ENCODE measurements around the gene OXCT2.
A peak's percentile ranks its signal among the peaks of the same experiment; 100 is the strongest.
"Not testable (repeated sequence)": the region's sequence is repeated elsewhere in the genome, so short reads cannot be mapped to it uniquely, and the experiment has no call there.

Gene OXCT2

DNA sequence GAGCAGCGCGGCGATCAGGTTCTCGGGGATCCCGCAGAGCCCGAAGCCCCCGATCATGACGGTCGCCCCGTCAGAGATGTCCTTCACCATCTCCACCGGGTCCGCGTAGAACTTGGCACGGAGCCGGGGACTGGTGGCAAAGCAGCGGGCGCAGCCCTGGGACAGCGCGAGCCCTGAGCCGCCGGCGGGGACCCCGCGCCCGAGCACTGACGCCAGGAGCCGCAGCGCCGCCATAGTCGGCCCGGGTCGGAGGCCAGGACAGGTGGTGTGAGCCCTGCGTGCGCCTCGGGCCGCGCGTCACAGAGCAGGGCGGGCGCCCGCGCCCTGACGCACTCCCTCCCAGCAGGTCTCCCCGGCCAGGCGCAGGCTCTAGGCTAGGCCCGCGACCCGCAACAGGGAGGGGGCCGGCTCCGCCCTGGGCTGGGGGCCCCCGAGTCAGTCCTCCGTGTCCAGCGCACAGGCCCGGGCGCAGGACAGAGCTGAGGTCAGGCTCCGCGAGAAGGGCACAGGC is at the start of gene OXCT2:
TSS of gene OXCT2 (minus strand) at position 327 of the 511 bp plus-strand sequence. CDS start at position 234, 93 bp downstream.
- not testable (repeated sequence) for DNase-seq

DNA sequence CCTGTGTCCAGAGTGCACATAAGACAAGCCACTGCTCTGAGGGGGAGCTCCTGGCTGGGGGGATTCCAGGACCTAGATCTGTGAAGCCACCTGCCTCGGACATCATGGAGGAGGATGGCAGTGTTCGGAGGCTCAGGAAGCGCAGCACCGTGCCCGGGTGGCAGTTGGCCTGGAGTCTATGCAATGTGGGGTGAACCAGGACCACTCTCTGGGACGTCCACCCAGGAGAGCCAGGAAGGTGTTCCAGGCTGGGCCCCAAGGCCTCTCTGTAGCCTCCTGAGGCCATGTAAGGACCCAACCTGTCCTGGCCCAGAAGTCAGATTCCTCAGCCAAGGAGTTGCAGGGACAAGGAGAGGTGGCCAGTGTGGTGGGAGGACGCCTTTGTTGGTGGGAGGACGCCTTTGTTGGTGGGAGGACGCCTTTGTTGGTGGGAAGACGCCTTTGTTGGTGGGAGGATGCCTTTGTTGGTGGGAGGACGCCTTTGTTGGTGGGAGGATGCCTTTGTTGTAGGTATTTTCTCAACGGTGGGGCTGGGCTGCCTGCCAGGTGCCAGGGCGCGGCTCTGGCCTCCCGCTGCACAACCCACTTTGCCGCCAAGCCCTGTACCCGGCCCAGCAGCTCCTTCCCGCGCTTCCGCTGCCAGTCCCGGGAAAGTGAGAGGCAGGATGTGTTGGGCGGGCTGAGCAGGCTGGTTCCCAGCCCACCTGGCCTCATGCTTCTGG is 48.1 kb upstream of the OXCT2 start:
- no peak for DNase-seq

- DNase-seq, result no peak
Measured at GRCh38 chr1:39818482-39818881, 47.3 kb upstream of the OXCT2 start.

DNA sequence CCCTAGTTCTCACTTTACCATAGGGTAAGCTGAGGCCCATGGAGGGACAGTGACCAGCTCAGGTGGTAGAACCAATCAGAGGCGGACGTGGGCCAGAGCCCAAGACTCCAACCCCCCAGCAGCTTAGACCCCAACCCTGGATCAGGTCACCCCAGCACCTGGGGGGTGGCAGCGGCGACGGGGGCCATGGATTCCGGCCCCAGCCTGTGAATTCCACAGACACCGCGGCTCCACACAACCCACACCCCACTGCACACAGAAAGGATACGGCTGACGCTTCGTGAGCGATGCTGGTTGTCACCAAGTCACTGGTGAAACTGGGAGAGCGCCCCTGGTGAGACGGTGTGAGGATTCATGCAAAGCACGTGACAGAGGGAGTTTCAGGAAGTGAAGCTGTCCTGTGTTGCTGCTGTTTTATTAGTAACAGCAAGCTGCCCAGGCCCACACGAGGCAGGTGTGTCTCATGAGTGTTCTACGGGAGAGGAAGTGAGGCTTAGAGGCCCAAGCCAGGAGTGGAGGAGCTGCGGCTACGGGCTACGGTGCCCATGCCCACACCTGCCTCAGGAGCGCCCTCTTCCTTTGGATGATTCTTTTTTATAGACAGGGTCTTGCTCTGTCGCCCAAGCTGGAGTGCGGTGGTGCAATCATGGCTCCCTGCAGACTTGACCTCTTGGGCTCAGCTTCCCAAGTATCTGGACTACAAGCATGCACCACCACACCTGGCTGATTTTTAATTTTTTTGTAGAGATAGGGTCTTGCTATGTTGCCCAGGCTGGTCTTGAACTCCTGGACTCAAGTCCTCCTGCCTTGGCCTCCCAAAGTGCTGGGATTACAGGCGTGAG is 46.2 kb upstream of the OXCT2 start:
- not testable (repeated sequence) for DNase-seq

GRCh38 chr1:39816415-39817090 is 45.4 kb upstream of the OXCT2 start:
- DNase-seq, result peak; percentile 28

DNA sequence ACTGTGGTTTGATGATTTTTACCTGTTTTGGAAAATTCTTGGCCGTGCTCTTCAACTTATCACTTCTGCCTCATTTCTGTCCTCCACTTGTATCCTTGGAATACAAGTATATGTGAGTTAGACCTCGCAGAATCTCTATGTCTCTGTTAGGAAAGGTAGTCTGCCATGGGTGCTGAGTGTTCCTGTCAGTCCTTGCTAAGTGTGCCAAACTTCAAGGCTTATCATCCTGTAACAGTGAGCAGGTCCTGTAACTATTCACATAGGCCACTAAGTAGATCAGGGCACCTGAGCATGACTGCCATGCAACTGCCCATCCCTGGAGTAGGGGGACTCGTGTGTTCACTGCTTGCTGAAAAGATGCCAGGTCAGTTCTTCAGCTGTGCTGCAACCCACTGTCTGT is 41.8 kb upstream of the OXCT2 start:
- no peak for DNase-seq

DNA sequence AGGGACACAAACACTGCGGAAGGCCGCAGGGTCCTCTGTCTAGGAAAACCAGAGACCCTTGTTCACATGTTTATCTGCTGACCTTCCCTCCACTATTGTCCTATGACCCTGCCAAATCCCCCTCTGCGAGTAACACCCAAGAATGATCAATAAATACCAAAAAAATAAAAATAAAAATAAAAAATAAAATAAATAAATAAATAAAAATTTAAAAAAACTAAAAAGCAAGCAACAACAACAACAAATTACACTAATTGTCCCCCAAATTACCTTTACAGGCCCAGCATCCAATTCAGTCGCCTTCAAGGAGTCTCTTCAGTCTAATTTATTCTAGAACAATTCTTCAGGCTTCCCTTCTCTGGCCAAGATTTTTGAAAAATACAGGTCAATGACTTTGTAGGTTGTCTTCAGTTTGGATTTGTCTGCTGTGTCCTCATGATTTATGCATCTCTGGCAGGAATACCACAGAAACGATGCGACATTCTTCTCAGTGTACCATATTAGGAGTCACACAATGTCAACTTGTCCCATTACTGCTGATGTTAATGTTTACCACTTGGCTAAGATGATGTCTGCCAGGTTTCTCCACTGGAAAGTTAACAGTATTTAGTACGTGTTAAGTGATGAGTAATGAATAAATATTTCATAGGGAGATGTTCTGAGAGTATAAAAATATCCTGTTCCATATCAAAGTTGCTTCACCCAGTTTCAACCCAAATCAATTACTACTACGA is 37.8 kb upstream of the OXCT2 start:
- no peak for DNase-seq

DNA sequence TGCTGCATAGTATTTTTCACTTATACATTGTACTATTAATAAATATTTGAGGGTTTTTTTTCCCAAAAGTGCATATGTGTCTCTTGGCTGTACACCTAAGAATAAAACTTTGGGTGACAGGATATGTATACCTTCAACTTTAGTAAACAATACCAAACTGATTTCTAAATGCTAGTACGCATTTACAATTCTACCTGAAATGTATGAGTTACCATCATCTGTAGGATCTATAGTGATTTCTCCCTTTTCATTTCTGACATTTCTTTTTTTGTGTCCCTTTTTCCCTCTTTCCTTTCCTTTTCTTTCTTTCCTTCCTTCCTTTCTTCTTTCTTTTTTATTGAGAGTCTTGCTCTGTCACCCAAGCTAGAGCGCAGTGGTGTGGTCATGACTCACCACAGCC is 34.2 kb upstream of the OXCT2 start:
- DNase-seq, result no peak

- no peak for DNase-seq
Measured at GRCh38 chr1:39802496-39803260, 31.5 kb upstream of the OXCT2 start.

DNA sequence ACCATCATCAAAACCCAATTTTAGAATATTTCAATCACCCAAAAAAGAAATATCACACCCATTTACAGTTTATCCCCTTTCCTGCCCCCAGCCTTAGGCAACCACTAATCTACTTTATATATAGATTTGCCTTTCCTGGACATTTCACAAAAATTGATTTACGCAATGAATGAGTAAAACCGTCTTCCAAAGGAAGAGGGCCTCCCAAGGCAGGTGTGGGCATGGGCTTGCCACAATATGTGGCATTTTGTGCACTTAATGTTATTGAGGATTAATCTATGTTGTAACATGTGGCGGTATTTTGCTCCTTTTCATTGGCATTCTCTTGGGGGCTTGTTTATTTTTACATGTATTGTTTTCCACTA is 29.3 kb upstream of the OXCT2 start:
- no peak for DNase-seq

DNA sequence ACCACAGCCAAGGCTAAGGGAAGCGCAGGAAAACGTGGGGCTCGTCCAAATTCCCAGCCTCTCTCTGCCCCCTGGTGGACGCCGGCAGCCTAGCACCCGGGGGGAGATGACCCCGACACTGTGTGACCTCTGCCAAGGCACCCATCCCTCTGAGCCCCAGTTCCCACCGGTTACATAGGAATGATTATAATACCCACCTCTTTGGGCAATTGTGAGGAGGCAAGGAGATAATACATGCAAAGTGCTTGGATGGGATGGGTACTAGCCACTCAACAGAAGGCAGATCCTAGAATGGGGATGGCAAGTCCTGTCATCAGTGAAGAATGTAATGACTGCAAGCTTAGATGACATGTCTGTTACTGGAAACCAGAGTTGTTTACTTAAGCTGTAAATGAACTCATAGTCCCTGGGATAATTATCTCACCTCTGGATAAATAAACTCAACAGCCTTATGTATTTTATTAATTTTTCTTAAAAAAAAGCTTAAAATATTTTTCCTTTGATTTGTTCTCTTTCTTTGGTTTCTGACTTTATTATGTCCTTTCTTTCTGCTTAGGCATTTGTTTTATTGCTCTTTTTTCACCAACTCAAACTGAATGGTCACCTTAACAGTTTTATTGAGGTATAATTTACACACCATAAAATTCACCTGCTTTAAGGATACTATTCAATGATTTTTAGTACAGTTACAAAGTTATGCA is 28.8 kb upstream of the OXCT2 start:
- peak; percentile 62 for DNase-seq

GRCh38 chr1:39798859-39799769 is 28.0 kb upstream of the OXCT2 start:
- peak; percentile 88 for DNase-seq

GRCh38 chr1:39795651-39796050 is 24.5 kb upstream of the OXCT2 start:
- no peak for DNase-seq

DNA sequence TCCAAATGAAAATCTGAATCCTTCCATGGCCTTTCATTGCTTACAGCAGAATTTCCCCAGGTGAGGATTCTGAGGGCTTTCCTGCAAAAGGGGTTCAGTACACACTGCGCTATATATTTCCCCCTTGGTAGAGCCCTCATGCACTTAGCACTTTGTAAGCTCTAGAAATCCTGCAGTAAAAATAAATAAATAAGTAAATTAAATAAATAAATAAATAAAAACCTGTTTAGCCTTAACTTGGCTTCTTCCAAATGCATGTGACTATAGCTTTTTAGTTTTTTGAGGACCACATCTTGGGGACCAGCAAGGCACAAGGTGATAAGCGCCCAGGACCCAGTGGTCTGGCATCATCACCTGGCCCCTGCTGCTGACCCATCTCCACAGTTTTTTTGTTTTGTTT is 20.7 kb upstream of the OXCT2 start:
- DNase-seq, result no peak

GRCh38 chr1:39789571-39790110 is 18.5 kb upstream of the OXCT2 start:
- DNase-seq, result no peak

- peak; percentile 53 for DNase-seq
Measured at GRCh38 chr1:39788758-39789570, 17.8 kb upstream of the OXCT2 start, which contains the start of gene BMP8B. Gene BMP8B, minus strand, starts transcription at chr1:39788865. Its CDS starts 380 bp downstream, at chr1:39788485.

DNA sequence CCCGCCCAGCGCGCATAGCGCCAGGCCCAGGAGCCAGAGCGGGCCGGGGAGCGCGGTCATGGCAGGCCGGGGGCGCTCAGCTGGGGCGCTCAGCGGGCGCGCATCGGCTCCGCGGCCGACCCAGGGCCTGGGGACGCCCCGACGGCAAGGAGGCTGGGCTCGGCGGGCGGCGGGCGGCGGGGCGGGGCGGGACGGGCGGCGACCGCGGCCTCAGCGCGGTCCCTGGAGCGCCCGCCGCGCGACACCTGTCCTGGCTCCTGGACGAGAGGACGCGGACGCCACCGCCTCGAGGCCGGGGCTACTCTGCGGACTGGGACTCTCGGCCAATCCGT is 17.2 kb upstream of the OXCT2 start:
- no peak for DNase-seq

GRCh38 chr1:39787964-39788363 is 16.8 kb upstream of the OXCT2 start:
- not testable (repeated sequence) for DNase-seq

DNA sequence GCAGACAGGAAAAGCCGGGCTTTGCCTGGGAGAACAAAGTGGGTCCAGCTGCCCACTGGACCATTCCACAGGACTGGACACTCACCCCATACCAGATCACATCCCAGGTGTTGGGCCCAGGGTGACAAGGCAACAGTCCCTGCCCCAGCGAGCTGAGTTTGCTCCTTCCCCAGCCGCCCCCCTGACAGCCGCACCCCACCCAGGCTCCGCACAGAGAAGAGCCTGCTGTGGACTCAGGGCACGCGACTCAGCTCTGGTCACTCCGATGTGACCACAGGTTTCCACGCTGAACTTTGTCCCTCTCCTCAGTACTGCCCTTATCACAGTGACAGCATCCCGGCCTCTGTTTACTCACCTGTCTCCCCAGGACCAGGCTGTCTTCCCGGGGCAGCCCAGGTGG is 16.3 kb upstream of the OXCT2 start:
- no peak for DNase-seq

All from NK-92 treated with Interleukin-12 subunit alpha and Interleukin-12 subunit beta, amount 100 ng/mL, for 24 hours (cell line).